PC-3 (cell line): ENCODE data around the gene CNNM1. TPM values are rescaled to one million over a fixed set of nuclear protein-coding genes. Genes with fewer than 3 reads are reported as not detected.

Experiments used
- ATAC-seq: fragments of 200-7000 bp; cut with Tn5 transposase; 2 replicates; pipeline ENCODE4 v1.9.1; 2020; ENCODE audit warnings: mild to moderate bottlenecking, moderate library complexity
- BruUV-seq: library from RNA; stranded (reverse); fragments of 400-500 nt; replicated peaks from 2 replicates; lab custom pipeline; 2021; lab: Mats Ljungman, UMichigan
- CTCF ChIA-PET: fragments of 300-600 bp; sonication (Branson Sonifier 250); formaldehyde crosslinking; loops from one replicate; lab custom pipeline; 2022; ENCODE audit warnings: antibody characterized with exemption; lab: Charles Lee
- POLR2A ChIA-PET: fragments of 300-600 bp; sonication (Branson Sonifier 250); formaldehyde crosslinking; loops from one replicate; lab custom pipeline; 2022; ENCODE audit warnings: antibody characterized with exemption; ENCODE audit not compliant: unreplicated experiment; lab: Charles Lee
- DNase-seq: peaks from one replicate; pipeline ENCODE4 v3.0.0-alpha.2; 2015
- H2AFZ ChIP-seq: fragments of 300-600 bp; sonication (generic); 2 replicates; pipeline ENCODE4 v1.6.0; 2016; ENCODE audit warnings: antibody characterized with exemption, low read length
- H3F3A ChIP-seq: fragments of 300-600 bp; sonication (generic); one replicate; pipeline ENCODE4 v1.6.0; 2017; ENCODE audit warnings: antibody characterized with exemption, low read length, control low read depth, mild to moderate bottlenecking; ENCODE audit not compliant: unreplicated experiment
- H3K27ac ChIP-seq: fragments of 300-600 bp; sonication (generic); 2 replicates; pipeline ENCODE4 v1.5.1; 2016; ENCODE audit warnings: mild to moderate bottlenecking, low read length
- H3K27me3 ChIP-seq: fragments of 300-600 bp; sonication (generic); 2 replicates; pipeline ENCODE4 v1.6.1; 2016; ENCODE audit warnings: low read length, mixed read lengths
- H3K36me3 ChIP-seq: fragments of 300-600 bp; sonication (generic); 2 replicates; pipeline ENCODE4 v1.6.1; 2016; ENCODE audit warnings: low read depth, mixed run types, low read length, mixed read lengths
- H3K4me1 ChIP-seq: fragments of 300-600 bp; sonication (generic); 2 replicates; pipeline ENCODE4 v1.5.1; 2016; ENCODE audit warnings: low read length; ENCODE audit not compliant: insufficient read depth
- H3K4me2 ChIP-seq: fragments of 300-600 bp; sonication (generic); 2 replicates; pipeline ENCODE4 v1.6.0; 2016; ENCODE audit warnings: low read length
- H3K4me3 ChIP-seq: fragments of 300-600 bp; sonication (generic); 2 replicates; pipeline ENCODE4 v1.5.1; 2016; ENCODE audit warnings: mild to moderate bottlenecking, low read length, mixed read lengths
- H3K79me2 ChIP-seq: fragments of 300-600 bp; sonication (generic); 2 replicates; pipeline ENCODE4 v1.6.1; 2017; ENCODE audit warnings: low read length, mixed read lengths
- H3K9ac ChIP-seq: fragments of 300-600 bp; sonication (generic); 2 replicates; pipeline ENCODE4 v1.6.0; 2016; ENCODE audit warnings: mild to moderate bottlenecking, low read length
- H3K9me2 ChIP-seq: fragments of 300-600 bp; sonication (generic); replicated peaks from 2 replicates; pipeline ENCODE4 v1.6.1; 2016; ENCODE audit warnings: mixed run types, low read length, mixed read lengths
- H3K9me3 ChIP-seq: fragments of 300-600 bp; sonication (generic); 2 replicates; pipeline ENCODE4 v1.6.1; 2016; ENCODE audit warnings: low read length, mixed read lengths
- H4K20me1 ChIP-seq: fragments of 300-600 bp; sonication (generic); 2 replicates; pipeline ENCODE4 v1.6.1; 2016; ENCODE audit warnings: low read length, mixed read lengths
- CTCF ChIP-seq: fragments of 300-600 bp; sonication (generic); conservative IDR thresholded peaks from 2 replicates; pipeline ENCODE4 v1.5.1; 2017; ENCODE audit warnings: antibody characterized with exemption, low read depth, mild to moderate bottlenecking, low read length
- EZH2 ChIP-seq: fragments of 300-600 bp; sonication (generic); IDR thresholded peaks from one replicate; pipeline ENCODE4 v1.6.1; 2017; ENCODE audit warnings: antibody characterized with exemption, mild to moderate bottlenecking, low read length; ENCODE audit not compliant: unreplicated experiment
- EZH2phosphoT487 ChIP-seq: fragments of 300-600 bp; sonication (generic); IDR thresholded peaks from 2 replicates; pipeline ENCODE4 v1.6.1; 2018; ENCODE audit warnings: mild to moderate bottlenecking, antibody characterized with exemption, low read length, borderline replicate concordance
- intact Hi-C: fragments of 100-400 bp; cut with micrococcal nuclease; formaldehyde crosslinking; loops from 2 replicates; pipeline ENCODE4 v1.9.0; 2023
- total RNA-seq: library from RNA; depleted of rRNA; stranded (reverse); fragments of >200 nt; gene quantifications from 2 replicates; pipeline ENCODE4 v1.2.3, GENCODE V29; 2014; rRNA removed

Gene CNNM1
- total RNA-seq, 1 experiment from 2014 or later = 3.3 TPM

GRCh38 chr10:99438890-99439289 is 109.7 kb downstream of the CNNM1 start:
- no TSS peak for BruUV-seq
- H3K27ac ChIP-seq = no peak overlapping the region
- H3K4me3 ChIP-seq = no peak overlapping the region
- no peaks in the 10 kb centered on the region for H3K36me3 ChIP-seq
- H3K9ac ChIP-seq = no peak overlapping the region
- no peaks in the 10 kb centered on the region for H3K79me2 ChIP-seq
- no peak for DNase-seq
- no peaks in the 10 kb centered on the region for H3K27me3 ChIP-seq
- H3K4me1 ChIP-seq = no peaks in the 10 kb centered on the region
- intact Hi-C loops = loop anchor here (10.0 kb wide), 1 partner anchor 246 kb away; no protein-coding TSS in a partner anchor
- no peaks in the 10 kb centered on the region for H3K9me3 ChIP-seq
- H3F3A ChIP-seq = no peaks in the 10 kb centered on the region
- ATAC-seq = no peak
- H3K9me2 ChIP-seq = no peaks in the 10 kb centered on the region
- ChIA-PET CTCF (no interaction called here), POLR2A (no interaction called here)
- no peak overlapping the region for H2AFZ ChIP-seq
- H3K4me2 ChIP-seq = no peak overlapping the region
- no peaks in the 10 kb centered on the region for H4K20me1 ChIP-seq
- TF ChIP-seq CTCF (no peak), EZH2 (no peak), EZH2phosphoT487 (no peak)

GRCh38 chr10:99442394-99442793 is 113.2 kb downstream of the CNNM1 start:
- Histone ChIP-seq H3K36me3 (no peaks in the 10 kb centered on the region), H3K27ac (no peak overlapping the region), H3K27me3 (no peaks in the 10 kb centered on the region), H4K20me1 (no peaks in the 10 kb centered on the region), H3K79me2 (no peaks in the 10 kb centered on the region), H3K4me3 (no peak overlapping the region), H3K9me3 (no peaks in the 10 kb centered on the region), H3F3A (no peaks in the 10 kb centered on the region), H3K9me2 (no peaks in the 10 kb centered on the region), H3K9ac (no peak overlapping the region), H2AFZ (no peak overlapping the region), H3K4me1 (no peaks in the 10 kb centered on the region), H3K4me2 (no peak overlapping the region)
- ATAC-seq (no peak), DNase-seq (no peak)
- no TSS peak for BruUV-seq
- ChIA-PET CTCF (no interaction called here), POLR2A (no interaction called here)
- intact Hi-C loops = no loop called here
- TF ChIP-seq CTCF (no peak), EZH2 (no peak), EZH2phosphoT487 (no peak)

GRCh38 chr10:99443500-99443899 is 114.3 kb downstream of the CNNM1 start:
- no peak overlapping the region for H3K4me3 ChIP-seq
- H3K4me1 ChIP-seq = no peaks in the 10 kb centered on the region
- no peaks in the 10 kb centered on the region for H3K79me2 ChIP-seq
- no peak overlapping the region for H3K27ac ChIP-seq
- H2AFZ ChIP-seq = no peak overlapping the region
- H3K27me3 ChIP-seq = peaks cover under 1% of the 10 kb centered on the region; the same call in 1 of the 2 replicates
- no peaks in the 10 kb centered on the region for H4K20me1 ChIP-seq
- intact Hi-C loops = no loop called here
- DNase-seq (no peak), ATAC-seq (no peak)
- H3F3A ChIP-seq = no peaks in the 10 kb centered on the region
- TF ChIP-seq EZH2 = no peak
- TF ChIP-seq CTCF = no peak
- TF ChIP-seq EZH2phosphoT487 = no peak
- no peak overlapping the region for H3K4me2 ChIP-seq
- no TSS peak for BruUV-seq
- H3K9ac ChIP-seq = no peak overlapping the region
- no peaks in the 10 kb centered on the region for H3K9me3 ChIP-seq
- POLR2A ChIA-PET = no interaction called here
- CTCF ChIA-PET = no interaction called here
- no peaks in the 10 kb centered on the region for H3K9me2 ChIP-seq
- H3K36me3 ChIP-seq = no peaks in the 10 kb centered on the region

Other genes starting within 250 kb of the CNNM1 start
- gene HPSE2, start 93.5 kb upstream of the CNNM1 start, total RNA-seq = 0.15 TPM in 1 of 2 replicates, not detected in the other
- 27.4 and 32.6 TPM in 2 replicates for gene GOT1, start 101.3 kb downstream of the CNNM1 start, total RNA-seq
- gene NKX2-3, start 203.6 kb downstream of the CNNM1 start, total RNA-seq = 0.07 TPM in 1 of 2 replicates, not detected in the other